ENCODE data around the gene INPP4B.
A peak's percentile ranks its signal among the peaks of the same experiment; 100 is the strongest.

Gene INPP4B

DNA sequence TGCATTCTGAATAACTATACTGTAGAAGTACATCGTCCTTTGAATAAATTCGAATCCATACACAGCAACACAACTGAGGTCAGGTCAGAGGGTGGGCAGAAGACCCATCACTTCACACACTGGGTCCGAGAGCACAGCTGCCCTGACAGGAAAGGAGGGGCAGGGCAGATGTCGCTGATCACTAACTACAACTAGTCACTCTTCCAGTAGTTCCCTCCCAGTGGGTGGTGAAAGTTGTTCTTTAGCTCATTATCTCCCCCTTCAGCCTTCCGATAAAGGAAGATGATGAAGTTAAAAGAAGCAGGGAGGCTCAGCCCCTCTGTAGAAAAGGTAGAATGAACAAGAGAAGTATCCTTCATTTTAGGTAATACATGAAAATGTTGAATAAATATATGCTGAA, 278.9 kb downstream of the INPP4B start:
- DNase-seq, result peak; percentile 5 to 24

DNA sequence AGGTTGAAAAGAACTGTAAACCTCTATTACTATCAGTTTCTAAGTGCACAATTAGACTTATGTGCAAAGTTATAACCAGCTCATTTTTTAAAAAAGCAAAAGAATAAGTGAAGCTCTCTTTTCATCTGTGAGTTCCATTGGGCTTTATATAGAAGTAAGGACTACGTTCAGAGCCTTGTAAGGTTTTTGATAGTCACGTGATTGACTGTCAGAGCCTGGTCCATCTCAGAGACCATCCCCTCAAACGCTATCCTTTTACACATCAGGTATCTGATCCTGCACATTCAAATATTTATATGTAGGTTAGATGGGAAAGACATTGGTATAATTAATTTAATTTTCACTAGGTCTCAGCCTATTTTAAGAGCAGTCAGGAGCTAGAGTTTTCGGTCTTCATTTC, 279.3 kb downstream of the INPP4B start:
- no peak for DNase-seq

DNA sequence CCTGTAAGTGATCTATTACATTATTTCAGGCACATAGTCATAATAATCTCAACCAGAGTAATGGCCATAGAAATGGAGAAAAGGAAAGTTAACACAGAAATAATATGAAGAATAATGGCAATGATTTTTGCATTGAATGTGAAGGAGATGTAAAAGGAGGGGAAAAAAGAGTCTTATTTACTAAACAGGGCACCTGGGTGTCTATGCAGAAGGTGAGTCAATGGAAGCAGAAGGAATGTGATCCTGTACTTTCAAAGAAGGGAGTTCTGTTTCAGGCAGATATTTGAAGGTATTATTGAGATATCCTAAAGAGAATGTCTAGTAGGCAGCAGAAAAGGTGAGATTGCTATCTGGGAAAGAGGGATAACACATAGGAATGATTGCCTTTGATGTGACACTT, 279.9 kb downstream of the INPP4B start:
- DNase-seq, result no peak

DNA sequence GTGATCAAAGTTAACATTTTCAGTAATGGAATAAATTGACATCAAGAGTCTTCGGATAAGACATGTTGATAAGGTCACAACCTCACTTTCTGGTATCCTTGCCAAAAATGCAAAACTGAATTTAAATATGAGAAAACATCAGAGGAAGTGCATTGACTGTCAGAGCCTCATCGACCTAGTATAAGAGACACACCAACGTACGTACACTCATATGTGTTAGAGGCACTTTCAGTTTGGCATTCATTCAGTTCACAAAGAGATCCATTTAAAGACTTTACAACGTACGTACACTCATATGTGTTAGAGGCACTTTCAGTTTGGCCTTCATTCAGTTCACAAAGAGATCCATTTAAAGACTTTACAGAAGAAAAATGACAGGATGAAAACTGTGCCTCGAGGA, 280.3 kb downstream of the INPP4B start:
- no peak for DNase-seq

DNA sequence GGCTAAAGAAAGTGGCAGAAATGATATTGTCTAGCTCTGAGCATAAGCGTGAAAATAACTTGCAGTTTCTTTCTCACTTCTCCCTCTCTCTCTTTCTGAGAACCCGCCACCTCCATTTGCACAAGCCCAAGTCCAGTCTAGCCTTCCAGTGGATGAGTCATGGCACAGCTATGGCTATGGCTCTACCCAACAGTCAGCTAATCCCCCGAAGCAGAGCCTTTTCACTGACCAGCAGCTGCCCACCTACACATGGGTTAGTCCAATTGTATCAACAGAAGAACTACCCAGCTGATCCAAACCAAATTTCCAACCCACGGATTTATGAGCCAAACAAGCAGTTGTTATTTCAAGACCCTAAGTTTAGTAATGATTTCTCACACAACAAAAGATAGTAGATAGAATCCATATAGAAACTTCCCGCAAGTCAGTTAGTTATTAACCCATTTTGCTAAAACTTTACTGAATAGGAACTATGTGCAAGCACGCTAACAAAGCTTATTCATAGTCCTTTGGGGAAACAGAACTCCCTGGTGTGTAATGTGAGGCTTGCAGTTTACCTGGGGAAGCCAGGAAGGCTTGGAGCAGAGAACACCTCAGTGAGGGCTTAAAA, 282.3 kb downstream of the INPP4B start:
- no peak for DNase-seq

DNA sequence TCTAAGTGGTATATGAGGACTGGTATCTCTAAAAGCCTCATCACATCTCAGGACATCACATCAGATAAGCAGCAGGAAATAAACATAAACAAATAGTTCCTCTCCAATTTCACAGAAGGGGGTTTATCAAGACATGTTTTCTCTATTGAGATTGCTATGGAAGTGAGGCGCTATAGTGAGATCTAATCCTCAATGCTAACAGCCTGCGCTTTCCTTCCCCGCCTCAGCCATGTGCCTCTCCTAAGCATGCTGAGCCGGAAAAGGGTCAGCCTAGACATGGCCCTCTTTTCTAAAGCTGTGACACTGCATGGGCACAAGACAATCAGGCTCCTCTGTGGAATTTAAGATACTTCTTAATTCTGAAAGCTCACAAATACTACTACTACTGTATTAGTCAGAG, 286.1 kb downstream of the INPP4B start:
- no peak for DNase-seq

DNA sequence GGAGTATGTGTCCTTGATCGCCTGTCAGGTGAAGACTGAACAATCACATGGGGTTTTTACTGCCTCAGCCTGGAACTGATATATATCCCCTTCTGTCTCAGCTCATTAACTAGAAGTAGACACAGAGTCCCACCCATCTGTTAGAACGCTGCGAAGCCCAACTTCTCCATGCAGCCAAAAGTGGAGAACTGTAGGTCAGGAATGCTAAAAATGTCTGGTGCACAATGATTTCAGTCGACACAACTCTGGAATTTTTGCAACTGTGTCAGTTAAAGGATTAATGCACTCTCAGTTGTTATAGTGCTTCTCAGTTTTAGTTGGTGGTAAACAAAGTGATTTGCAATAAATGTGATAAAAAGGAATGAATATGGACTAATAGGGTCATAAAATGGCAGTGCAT, 287.2 kb downstream of the INPP4B start:
- peak in 1 of 2 experiments; percentile 18 for DNase-seq

DNA sequence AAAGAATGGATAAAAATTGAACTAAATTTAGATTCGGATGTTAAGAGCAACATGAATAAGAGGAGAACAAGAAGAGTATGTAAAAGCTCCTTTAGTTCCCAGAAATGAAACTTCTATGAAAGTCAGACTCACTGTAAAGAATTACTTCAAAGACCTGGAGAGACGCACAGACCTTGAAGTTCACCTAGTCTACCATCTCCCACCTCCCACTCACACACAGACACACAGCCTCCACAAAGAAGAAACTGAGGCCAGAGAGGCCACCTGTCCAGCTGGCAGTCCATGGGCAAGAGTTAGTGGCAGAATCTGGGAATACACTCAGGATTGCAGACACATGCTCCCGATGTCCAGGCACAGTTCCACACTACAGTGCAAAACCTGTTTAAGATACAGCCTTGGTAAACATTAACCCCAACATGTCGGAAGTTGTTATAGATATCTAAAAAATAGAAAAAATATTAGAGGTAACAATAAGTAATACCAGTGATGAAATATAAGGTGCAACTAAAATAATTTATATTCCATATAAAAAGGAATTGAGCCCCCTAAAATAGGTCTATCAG, 288.8 kb downstream of the INPP4B start:
- DNase-seq, result no peak

DNA sequence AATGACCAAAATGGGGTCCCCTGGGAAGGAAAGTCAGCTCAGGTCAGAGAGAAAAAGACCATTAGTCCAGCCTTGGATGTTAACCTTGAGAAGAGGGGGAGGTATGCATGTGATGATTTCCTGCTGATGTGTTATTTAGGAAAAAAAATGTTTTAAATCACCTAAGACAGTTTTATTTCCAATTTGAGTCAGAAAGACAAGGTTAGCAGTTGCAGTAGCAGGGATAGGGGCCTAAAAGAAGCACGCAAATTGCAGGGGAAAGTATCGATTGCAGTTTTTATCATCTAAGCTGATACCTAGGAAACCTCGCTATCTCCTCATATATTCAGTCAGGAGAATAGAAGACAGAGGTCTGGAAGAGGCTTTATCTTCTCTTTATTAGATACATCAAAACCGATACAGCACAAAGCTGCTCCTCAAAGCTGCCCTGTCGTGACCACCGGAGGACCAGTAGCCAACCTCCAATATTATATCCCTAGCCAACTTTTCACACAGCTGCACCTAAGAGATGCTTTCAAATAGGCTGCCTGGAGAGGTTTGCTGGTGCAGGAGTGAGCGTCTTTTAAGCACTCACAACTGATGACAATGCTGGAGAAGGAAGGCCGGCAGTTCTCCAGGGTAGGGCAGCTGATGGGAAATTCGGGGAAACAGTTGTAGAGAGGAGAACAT, 289.4 kb downstream of the INPP4B start:
- DNase-seq, result no peak

DNA sequence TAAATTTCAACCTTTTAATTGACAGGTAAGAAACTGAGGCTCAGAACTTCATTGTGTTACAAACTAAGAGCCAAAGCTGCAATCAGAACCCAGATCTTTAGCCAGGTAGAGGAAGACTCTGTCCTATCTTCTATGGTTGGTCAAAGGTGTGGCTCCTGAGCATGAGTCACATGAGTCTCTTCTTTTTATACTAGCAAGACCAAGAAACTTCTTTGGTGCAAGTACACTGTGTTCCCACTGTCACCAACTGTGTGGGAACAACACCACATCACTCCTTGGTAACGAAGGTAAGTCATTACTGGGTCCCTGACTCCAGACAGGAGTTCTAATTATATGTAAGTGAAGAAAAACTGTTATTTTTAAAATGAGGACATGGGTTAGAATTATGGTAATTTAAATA, 290.1 kb downstream of the INPP4B start:
- DNase-seq, result no peak

DNA sequence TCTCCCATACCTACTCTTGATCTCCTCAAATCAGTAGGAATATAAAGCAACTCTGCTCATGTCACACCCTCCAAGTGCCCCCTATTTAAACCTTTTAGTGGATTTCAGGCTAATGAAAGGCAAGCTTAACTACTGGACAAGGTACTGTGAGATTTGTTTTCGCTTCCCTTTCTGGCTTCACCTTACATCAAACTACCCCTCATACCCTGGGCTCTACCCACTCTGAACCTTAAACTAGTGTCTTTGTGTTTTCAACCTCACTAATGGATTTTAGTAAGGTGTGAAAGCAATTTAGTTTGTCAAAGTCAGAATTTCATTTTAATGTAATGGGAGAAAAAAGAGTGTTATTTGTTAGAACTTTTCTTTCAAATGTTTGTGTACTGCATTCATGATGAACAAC, 291.7 kb downstream of the INPP4B start:
- no peak for DNase-seq

DNA sequence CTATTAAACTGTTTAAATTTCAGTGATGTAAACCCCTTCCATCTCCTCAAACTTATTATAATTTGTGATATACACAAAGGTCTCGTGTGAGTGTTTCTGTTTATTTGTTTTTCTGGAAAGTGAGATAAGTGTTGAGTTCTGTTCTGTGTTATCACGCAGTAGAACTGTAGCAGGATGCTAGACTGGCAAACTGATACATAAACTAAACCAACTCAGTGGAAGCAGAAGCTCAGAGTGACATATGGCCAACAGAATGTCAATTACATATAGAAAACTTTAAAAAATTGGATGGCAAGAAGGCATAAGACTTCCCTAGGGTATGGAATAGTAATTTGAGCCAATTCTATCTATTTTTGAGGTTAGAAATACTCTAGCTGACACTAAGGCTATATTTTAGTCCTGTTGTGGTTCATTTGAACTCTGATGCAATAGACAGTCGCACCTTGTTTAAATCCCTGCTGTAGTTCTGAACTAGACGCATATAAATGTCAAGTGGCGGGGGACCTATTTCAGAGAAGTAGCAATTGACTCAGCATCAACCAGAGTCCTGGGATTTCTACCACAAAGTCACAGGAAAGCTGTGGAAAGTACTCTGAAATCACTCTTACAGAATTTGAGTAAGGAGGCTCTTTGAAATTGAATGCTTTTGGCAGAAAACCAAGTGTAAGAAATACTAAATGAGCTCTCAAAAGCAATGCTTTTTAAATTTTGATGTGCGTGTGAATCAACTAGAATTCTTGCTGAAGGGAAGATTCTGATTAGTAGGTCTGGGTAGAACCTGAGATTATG, 294.4 kb downstream of the INPP4B start:
- DNase-seq, result no peak

DNA sequence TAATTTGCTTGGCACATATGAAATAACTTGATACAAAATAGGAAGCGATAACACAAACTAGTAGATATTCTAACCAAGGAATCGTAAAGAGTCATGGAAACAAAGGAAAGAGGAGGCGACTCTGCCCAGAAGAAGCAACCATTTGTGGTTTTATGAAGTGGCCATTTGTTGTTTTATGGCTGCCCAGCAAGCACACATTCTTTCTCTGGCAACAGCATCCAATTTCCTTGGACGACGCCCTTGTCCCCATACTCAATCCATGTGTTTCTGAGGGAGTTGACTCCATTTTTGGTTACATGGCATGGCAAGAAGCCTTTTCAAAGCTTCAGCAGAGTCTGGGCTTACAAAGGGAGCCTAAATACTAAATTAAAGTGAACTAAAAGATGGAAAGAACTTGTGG, 295.1 kb downstream of the INPP4B start:
- no peak for DNase-seq

DNA sequence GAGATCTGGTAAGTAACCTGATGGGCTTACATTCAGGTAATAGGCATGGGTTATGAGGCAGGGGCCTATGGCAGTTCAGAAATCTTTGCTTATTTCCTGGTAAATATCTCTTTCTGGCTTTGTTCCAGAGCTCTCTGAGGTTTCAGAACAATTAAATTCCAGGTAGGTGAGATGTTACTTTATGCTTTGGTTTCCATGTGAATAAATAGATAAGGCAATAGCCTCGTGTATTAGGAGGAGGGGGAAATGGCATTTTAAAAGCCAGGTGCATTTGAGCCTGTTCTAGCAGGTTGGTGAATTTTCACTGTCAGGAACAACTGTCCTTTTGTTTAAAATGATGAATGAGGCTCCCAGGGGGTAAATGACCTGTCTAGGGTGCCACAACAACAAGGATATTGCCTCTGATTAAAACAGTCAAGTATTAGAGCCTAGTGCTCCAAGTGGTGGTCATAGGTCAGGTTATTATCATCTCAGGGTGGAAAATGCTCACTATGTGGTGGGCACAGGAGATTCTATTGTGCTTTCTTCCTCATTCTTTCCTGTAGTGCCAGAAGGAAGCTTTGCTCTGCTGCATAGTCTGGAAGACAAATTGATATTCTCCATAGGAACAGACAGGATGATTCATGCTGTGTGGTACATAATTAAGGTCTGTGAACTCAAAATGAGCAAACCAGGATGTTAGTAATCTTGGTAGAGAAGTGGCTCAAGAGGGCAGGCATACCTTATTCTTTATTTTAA, 296.2 kb downstream of the INPP4B start:
- DNase-seq, result no peak

DNA sequence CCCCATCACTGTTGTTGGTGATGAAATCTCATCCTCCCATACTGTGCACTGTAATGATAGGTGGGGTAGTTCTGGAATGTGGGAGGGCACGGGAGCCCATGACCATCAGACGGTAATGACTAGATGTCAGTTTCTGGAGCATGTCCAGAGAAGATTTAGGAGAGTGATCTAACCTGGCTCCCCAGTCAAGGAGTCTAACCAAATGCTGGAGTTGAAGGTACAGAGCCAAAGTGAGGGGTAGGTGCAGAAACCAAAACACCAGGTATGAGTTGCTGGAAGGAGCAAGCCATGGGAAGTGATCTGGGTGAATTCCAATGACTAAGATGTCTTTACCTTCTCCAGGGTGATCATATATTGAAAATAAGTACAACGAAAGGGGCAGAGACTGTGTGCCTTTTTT, 296.9 kb downstream of the INPP4B start:
- DNase-seq, result no peak

DNA sequence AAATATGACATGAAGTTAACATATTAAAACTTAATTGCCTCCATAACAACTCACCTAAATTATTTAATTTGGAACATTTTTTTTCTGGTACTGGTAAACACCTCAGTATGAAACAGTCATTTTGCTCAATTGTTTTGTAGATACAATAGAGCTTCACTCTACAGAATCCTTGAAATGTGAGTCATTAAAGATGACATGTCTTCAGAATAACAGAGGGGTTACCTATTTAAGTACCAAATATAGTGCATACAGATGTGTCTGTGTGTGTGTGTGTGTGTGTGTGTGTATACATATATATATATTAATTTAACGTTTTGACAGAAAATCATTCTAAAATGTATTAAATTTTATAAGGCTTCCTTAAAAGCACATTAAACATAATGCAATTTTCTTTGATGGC, 297.6 kb downstream of the INPP4B start:
- DNase-seq, result no peak

DNA sequence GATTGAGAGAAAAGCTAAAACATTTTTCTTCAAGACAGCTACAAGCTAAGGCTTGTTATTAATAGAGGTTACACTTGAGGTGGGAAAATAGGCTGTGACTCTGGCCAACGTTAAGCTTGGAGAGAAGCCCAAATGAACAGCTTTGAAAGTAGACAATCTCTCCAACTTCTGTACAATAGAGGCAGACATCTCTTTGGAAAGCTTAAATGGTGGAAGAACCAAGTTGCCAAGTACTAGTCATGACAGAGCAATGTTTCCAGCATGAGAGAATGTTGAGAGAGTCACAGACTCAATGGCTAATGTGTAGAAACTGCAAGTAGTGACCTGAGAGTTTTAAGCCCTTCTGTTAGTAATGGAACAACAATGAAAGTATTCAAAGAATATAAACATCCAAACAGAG, 298.1 kb downstream of the INPP4B start:
- no peak for DNase-seq

DNA sequence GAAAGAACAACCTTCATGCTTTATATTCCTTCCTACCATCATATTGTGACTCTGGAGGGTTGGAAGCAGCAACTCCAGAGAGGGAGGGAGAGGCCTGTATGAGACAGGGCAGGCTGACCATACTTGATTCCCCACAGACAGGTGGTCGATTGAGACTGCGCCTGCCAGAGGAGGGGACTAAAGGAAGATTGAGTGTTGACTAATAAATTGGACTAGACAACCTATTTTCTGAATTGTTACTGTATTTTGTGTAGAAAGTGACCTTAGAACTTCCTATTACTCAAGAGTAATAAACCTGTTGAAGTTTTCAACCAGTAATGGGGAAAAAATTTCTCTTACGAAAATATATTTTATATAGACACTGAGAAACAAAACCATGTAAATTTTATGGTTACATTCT, 301.5 kb downstream of the INPP4B start:
- no peak for DNase-seq

DNA sequence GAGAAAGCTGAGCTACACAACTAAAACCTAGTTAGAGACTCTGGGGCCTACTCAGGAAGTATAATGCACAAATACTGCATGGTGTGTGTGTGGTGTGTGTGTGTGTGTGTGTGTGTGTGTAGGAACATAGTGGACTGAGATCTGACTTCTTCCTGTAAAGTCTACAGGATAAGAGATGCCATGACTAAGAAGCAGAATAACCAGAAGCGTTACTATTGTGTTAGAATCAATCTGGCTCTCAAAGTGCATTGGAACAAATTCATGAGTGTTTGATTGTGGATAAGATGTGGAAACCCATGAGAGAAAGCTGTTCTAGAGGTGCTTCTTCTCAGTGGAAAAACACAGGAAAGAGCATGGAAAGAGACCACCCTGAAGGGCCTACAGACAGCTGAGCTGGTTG, 302.1 kb downstream of the INPP4B start:
- no peak for DNase-seq

DNA sequence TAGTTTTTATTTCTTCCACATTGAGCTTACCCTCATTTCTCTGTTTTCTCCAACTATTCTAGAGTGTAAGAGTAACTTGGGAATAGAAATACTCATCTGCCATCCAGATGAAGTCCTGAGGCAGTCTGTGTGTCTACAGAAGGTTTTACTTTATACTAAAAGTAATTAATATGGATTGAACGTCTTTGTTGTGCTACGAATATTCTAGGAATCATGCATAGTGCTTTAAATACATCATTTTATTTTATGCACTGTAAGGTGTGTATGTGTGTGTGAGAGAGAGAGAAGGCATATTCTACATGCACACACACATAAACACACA, 305.7 kb downstream of the INPP4B start:
- DNase-seq, result no peak

DNA sequence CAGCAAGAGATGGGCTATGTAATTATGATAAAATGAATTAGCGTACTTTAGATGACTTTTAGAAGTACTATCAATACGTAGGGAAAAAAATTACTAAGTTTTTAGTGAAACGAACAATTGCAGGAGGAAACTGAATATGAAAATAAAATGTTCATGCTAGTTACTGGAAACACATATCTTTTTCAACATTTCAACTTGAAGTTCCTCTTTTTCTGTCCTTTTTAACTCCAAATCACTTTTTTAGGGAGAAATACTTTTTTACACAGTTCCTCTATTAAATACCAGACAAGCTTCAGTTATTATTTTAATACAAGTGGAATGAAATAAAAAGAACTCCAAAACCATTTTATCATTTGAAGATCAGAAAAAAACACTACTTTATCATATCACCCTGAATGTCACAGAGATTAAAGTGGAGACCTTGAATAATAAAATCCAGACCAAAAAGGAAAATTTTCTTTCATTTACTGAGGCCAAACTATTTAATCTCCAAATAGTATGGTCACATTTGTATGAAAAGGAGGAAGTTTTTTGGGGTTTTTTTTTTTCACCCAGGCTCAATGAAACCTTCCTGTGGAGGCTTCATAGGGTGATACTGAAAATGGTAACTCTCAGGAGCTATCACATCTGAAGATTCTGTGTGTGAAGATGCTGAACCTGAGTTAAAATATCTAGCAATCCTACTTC, 306.2 kb downstream of the INPP4B start:
- DNase-seq, result no peak

DNA sequence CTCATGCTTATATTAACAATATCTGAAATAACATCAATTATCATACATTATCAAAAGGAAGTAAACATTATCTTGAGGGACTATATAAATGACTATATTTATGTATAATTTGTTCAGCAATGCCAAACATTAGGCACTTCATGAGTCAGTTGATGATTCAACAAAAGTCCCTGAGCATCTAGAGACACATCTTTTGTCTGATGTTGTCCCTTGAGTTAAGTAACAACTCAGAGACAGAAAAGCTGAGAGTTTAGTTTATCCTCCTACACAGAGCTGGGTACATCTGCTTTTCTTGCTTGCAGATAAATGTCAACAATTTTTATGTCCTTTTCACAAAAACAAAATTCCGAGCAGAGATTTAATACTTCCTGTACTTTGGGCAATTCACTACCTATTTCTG, 311.1 kb downstream of the INPP4B start:
- no peak for DNase-seq

DNA sequence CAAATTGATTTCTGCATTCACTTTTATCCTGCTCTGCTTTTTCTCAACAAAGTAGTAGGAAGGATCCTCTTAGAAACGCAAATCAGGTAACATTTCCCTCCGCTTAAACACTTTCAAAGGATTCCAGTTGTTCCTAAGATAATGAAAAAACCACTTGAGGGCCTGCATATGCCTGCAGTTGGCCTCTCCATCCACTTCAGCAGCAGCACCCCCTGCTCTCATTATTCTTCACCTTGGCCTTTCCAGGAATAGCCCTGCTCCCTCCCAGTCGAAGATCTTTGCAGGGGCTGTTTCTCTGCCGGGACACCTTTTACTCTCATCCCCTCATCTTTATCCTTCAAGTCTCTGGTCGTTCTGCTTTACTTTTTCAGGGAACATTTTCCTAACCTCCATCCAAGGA, 314.0 kb downstream of the INPP4B start:
- peak in 1 of 2 experiments; percentile 50 for DNase-seq
